IPS DF 4.7 (cell line): ENCODE measurements around the gene CARS1.

ENCODE experiments used
- DNase-seq: peaks from one replicate; pipeline ENCODE4 v3.0.0-alpha.2; 2013; ENCODE audit warnings: low spot score; ENCODE audit errors: extremely low read depth

The CARS1 gene

GRCh38 chr11:3057069-3057963 is at the start of gene CARS1:
CARS1 (minus strand) TSS chr11:3057423; CDS start chr11:3057367, 56 bp downstream.
- peak; percentile 58 for DNase-seq

DNA sequence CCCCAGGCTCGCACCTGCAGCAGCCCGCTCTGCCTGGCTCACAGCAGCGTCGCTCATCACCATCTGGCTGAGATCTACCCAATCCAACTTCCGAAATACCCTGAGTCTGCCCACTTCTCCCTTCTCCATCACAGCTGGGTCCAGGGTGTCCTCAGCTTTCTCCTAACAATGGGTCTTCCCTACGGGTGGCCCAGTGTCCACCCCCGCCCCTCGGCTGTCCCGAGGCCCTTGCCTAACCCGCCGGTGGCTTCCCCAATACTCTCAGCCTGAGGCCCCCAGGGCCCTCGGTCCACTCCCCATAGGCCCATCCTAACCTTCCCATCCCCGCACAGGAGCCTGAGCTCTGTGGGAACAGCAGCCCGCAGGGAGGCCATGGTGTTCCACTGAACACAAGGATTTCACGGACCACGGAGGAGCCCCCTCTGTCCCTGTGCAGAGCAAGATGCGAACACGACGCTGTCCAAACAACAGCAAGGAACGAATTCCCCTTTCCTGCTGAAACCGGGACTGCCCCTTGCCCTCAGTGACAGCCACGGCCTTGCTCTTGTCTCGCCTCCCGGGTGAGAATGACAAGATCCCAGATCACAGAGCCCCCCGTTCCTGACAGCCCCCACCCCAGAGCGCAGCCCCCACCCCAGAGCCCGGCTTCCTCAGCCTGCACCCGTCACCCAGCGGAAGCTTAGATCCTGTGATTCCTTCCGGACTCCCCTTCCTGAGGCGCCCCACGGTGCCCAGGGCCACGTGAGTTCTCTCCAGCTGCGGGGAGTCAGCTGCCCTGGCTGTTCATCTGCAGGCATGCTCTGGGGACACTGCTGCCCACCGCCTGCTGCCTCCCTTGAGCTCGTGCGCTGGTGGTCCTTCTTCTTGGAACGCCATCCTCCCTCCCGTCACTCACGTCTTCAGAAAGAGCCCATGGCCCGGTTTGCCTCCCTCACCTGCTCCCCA is 48.8 kb upstream of the CARS1 start:
- DNase-seq = no peak

GRCh38 chr11:3104961-3105790 is 48.0 kb upstream of the CARS1 start:
- no peak for DNase-seq

GRCh38 chr11:3104051-3104714 is 47.0 kb upstream of the CARS1 start:
- DNase-seq = no peak

- DNase-seq = no peak
Observed at GRCh38 chr11:3103076-3103475, 45.9 kb upstream of the CARS1 start.

DNA sequence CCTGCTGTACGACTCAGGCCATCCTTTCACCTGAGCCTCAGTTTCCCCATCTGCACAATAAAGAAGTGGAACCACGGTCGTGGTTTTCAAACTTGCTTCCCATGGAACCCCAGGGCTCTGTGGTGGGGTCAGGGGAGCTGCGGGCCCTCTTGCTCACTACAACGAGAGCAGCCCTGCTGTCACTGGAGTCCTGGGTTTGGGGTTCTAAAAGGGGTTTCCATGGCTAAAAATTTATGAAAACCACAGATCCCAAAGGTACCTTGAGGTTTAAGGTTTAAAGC is 45.4 kb upstream of the CARS1 start:
- DNase-seq = no peak

DNA sequence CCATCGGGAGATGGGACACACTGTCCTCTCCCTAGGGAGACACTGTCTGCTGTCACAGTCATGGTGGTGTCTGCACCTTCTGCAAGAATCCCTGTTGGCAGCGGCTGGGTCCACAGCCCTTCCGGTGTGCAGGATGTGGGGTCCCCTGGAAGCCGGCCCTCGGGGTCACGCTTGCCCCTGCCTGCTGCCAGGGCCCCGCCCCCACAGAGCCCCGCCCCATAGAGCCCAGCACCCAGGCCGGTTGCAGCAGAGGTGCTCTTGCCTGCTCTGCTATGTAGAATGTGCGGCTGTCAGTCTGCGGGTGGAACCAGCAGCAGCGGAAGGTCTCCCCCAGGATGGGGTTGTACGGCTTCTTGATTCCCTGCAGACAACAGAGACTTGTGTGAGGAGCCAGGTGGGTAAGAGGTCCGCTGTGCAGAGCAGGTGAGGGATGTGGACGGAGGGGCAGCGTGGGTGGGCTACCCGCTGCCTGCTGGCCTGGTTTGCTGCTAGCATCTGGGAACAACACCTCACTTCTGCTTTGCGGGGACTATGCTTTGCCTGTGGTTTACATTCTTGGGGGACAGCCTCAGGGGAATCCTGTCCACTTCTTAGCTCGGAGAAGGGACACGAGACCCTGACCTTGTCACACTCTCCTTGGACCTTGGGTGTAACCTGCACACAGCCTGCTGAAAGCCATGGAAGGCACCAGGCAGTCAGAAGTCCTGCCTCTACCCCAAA is 44.9 kb upstream of the CARS1 start:
- DNase-seq = no peak

GRCh38 chr11:3099178-3099577 is 42.0 kb upstream of the CARS1 start:
- DNase-seq = no peak

DNA sequence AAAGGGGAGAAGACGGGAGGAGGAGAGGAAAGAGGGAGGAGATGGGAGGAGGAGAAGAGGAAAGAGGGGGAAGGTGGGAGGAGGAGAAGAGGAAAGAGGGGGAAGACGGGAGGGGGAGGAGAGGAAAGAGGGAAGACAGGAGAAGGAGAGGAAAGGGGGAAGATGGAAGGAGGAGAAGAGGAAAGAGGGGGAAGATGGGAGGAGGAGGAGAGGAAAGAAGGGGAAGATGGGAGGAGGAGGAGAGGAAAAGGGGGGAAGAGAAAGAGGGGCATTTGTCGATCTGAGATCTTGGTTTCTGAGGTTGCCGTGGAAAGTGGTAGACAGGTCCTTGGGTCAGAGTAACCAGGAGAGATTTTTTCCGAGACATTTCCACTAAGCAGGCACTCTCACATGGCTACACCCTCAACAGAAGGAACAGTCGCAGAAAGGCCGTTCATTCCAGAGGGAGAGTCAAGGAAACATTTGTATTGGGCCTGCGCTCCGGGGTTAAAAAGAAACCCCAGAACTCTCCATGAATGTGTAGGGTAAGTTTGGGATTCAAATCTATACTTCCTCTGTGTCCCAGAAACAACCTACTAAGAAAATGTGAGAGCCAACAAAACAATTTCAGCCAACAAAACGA is 39.8 kb upstream of the CARS1 start:
- DNase-seq = no peak

- no peak for DNase-seq
Observed at GRCh38 chr11:3095712-3096361, 38.6 kb upstream of the CARS1 start.

DNA sequence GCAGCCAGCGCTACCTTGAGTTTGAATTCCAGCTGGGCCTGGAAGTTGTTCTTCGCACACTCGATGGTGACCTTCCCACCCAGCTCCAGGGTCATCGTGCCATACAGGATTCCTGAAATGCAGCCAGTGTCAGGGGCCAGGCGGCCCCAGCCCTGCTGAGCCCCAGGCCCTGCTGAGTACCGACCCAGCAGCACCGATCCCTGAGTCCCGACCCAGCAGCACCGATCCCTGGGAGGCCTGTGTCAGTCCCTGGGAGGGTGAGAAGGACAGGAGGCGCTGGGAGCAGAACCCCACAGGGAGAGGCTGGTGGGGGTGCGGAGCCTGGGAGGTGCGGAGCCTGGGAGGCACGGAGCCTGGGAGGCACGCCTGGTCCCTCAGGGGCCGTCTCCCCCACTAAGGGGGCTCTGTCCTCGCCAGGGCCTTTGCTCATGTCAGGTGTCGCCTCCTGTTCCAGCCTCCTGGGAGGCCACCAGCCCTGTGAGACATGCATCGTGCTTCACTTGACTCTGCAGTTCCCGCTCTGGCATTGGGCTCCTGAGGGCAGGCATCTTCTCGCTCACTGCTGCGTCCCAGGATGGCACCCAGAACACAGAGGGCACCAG is 37.1 kb upstream of the CARS1 start:
- no peak for DNase-seq

DNA sequence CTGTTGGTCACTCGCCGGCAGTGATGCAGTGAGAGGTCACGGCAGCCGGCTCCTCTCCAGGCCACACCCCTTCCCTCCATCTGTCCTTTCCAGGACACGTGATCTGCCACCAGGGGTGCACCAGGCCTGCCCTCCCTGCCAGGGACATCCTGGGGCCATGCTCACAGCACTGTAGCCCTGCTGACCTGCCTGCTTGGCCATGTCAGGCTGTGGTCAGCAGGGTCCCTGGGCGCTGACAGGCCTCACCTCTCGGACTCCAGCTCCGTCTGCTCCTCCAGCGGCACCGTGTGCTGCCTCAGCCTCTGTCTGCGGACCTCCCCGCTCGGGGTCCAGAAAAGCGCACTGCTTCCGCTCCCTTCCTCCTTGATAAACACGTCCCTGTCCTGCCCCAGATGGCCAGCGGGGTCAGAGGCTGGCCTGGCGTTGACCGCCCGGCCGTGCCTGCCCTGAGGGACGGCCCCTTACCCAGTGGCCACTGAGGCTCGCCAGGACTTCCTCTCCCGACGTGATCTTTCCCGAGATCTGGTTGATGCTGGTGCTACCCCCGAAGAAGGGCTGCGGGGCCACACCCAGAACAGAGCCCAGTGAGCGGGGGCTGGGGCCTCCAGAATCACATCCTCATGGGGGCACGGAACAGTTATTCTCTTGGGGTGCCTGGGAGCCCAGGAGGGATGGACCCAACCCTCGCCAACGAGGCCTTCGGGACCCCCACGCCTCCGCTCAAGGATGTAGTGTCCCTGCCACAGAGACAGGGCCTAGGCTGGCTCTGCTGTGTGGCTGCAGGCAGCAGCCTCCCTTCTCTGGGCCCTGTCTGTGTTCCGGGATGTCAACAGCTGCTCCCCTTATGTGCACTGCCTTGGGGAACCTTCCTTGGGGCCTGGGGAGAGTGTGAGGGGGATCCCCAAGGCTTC is 36.3 kb upstream of the CARS1 start:
- DNase-seq = no peak

DNA sequence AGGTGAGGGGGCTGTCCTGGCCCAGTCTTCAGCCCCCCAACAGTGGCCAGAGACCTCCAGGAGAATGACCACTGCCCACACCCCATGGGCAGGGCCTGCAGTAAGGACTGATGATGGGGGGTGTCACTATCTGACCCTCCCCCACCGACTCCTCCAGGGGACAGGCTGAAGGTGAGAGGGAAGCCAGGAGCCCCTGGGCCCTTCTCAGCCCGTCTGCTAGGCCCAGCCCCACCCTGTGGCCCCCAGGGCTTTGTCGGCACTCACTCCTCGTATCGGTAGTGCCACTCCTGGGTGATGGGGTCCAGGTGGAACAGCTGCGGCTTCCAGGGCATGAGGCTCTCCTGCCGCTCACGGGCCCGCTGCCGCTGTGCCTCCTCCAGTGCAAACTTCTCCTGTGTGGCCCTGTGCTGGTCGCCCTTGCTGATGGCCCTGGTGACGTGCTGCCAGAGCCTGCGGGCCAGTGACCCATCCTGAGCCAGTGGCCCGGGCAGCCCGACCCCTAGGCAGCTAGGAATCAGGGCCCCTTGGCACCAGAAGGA is 35.4 kb upstream of the CARS1 start:
- no peak for DNase-seq

DNA sequence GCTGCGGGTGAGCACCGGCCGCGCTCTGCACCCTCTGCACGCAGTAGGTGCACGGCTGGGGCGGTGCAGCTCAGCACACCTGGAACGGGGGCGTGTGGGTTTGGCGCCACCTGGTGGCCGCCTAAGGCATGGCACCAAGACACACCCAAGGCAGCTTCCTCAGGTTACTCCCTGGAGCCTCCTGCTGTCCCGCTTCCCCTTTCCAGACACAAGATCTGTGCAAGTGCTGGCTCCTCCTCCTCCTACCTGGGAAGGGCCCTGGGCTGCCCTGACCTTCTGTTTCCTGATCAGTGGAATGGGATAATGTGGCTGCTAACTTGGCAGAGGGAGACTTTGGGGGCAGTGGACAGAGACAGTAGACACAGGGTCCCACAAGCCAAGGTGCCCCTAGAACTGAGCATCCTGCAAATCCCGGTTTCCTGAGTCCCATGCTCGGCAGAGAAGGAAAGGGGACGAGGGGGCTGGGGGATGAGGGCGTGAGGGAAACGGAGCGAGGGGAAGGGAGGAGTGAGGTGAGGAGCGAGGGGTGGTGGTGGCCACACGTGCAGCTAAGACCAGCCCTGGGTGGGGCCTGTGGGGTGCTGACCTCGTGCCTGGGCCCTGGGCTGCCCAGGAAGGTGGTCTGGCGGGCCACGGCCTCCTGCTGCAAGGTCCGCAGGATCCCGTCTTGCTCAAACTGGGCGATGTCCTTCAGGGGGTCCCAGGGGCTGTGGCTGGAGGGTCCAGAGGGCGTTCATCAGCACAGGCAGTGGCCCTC is 34.8 kb upstream of the CARS1 start:
- peak; percentile 81 for DNase-seq

DNA sequence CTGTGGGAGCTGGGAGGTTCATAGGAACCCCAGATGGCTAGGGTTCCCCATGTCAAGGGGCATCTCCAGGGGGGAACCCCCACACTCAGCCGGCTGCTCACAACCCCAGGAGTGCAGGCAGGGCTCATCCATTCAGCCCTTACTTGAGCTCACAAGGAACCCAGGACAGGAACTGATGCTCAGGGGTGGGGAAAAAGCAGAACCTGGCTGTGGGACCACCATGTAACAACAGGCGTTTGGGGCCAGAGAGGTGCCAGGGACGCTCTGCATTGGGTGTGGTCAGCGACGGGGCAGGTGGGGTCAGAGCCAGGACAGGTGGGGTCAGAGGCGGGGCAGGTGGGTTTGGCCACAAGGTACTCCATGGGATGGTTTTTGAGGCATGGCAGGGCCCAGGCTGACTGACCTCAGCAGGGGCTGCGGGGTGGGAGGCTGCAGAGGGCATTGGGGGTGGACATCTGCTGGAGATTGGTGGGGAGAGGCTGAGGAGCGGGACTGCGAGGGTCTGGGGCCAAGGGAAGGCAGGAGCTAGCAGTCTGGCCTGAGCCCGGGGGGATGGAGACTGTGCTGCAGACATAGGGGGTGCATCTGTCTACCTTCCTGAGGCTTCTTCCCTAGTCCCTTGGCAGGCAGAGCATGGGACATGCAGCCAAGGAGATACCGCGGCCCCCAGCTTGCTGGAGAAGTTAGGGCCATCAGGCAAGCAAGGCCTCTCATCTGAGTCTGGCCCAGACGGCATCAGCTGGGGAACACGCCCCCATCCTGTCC is 34.0 kb upstream of the CARS1 start:
- DNase-seq = no peak
